K562 (cell line): Measurements from ENCODE around the gene PAIP1. TPM values are rescaled to one million over a fixed set of nuclear protein-coding genes. Genes with fewer than 3 reads are reported as not detected.

Source experiments
- CEBPG ChIP-seq, 3 experiments: fragments of 200-800 bp in 1 of 3; sonication (Bioruptor generic) in 1 of 3; sonication (generic) in 1 of 3; formaldehyde crosslinking in 1 of 3; IDR thresholded peaks in 2 of 3; conservative IDR thresholded peaks in 1 of 3; 2 replicates each; pipeline versions ENCODE4 v1.6.1 to v1.8.0; 2016 to 2022; ENCODE audit warnings: missing compliant biosample characterization in 2 of 3, missing genetic modification characterization in 2 of 3, mild to moderate bottlenecking in 1 of 3, missing genetic modification reagents in 1 of 3
- CREB3L1 ChIP-seq: fragments of 450-650 bp; IDR thresholded peaks from 2 replicates; pipeline ENCODE4 v1.6.1; 2014; ENCODE audit warnings: low read depth, mild to moderate bottlenecking, moderate library complexity, borderline replicate concordance
- CTCFL ChIP-seq: IDR thresholded peaks from 2 replicates; pipeline ENCODE4 v1.6.1; 2011; ENCODE audit warnings: borderline replicate concordance, low read depth, mild to moderate bottlenecking, moderate library complexity, low read length; ENCODE audit not compliant: insufficient read depth, poor library complexity, severe bottlenecking
- E4F1 ChIP-seq: fragments of 250-450 bp; sonication (Bioruptor Pico); IDR thresholded peaks from 2 replicates; pipeline ENCODE4 v1.5.0; 2021; ENCODE audit warnings: mild to moderate bottlenecking, borderline replicate concordance
- GTF2E2 ChIP-seq: fragments of 200-800 bp; sonication (Bioruptor generic); IDR thresholded peaks from 2 replicates; pipeline ENCODE4 v1.6.1; 2016; ENCODE audit warnings: missing genetic modification characterization, missing compliant biosample characterization
- LARP7 ChIP-seq: fragments of 450-650 bp; IDR thresholded peaks from 2 replicates; pipeline ENCODE4 v1.6.1; 2016
- MTA1 ChIP-seq: fragments of 450-650 bp; IDR thresholded peaks from 2 replicates; pipeline ENCODE4 v1.6.1; 2017; ENCODE audit warnings: borderline replicate concordance
- MTA3 ChIP-seq: fragments of 450-650 bp; formaldehyde crosslinking; IDR thresholded peaks from 2 replicates; pipeline ENCODE4 v1.6.1; 2017; ENCODE audit warnings: mild to moderate bottlenecking, borderline replicate concordance
- RAD21 ChIP-seq, 2 experiments: fragments of 250-450 bp in 1 of 2; fragments of 450-650 bp in 1 of 2; sonication (Bioruptor Pico) in 1 of 2; formaldehyde crosslinking in 1 of 2; IDR thresholded peaks in 1 of 2; conservative IDR thresholded peaks in 1 of 2; 2 replicates each; pipeline versions ENCODE4 v1.4.0 to v1.8.0; 2020 to 2022; ENCODE audit warnings: mild to moderate bottlenecking in 2 of 2, moderate library complexity in 1 of 2
- RBM25 ChIP-seq: fragments of 200-400 bp; formaldehyde crosslinking; IDR thresholded peaks from 2 replicates; pipeline ENCODE4 v1.6.1; 2018; ENCODE audit warnings: low read length, low read depth, moderate library complexity; ENCODE audit not compliant: severe bottlenecking
- RCOR1 ChIP-seq, 2 experiments: IDR thresholded peaks; 2 replicates each; pipeline ENCODE4 v1.6.1; 2012; ENCODE audit warnings: low read depth in 2 of 2, low read length in 2 of 2, borderline replicate concordance in 1 of 2, improper control_type of control experiment in 1 of 2
- VEZF1 ChIP-seq: fragments of 200-800 bp; sonication (Bioruptor generic); IDR thresholded peaks from 2 replicates; pipeline ENCODE4 v1.6.1; 2017; ENCODE audit warnings: missing genetic modification characterization, missing compliant biosample characterization
- ZFX ChIP-seq: sonication (generic); formaldehyde crosslinking; IDR thresholded peaks from 2 replicates; pipeline ENCODE4 v1.8.0; 2022; ENCODE audit warnings: mild to moderate bottlenecking, missing genetic modification reagents, moderate library complexity
- polyA plus RNA-seq, 8 experiments: library from polyadenylated mRNA; depleted of rRNA in 4 of 8; stranded (reverse) in 5 of 8; unstranded in 3 of 8; fragments of >200 nt; fragmentation: Nextera tagmentation in 2 of 8; fragmentation: Illumina TruSeq in 1 of 8; extraction: Ambion mirVana in 2 of 8; extraction: Trizol in 1 of 8; gene quantifications; 2 replicates each; pipeline versions ENCODE4 v1.2.1 to v1.2.3, GENCODE V29; 2011 to 2014; ENCODE audit warnings: inconsistent platforms in 1 of 8, missing spikeins in 1 of 8
- total RNA-seq, 7 experiments: library from RNA; depleted of rRNA in 6 of 7; stranded (reverse); fragments of >200 nt in 6 of 7; fragmentation: Illumina TruSeq in 2 of 7; extraction: Trizol in 2 of 7; gene quantifications; 2 replicates each; pipeline versions ENCODE4 v1.2.1 to v1.2.3, GENCODE V29; 2011 to 2021; ENCODE audit warnings: low replicate concordance in 1 of 7

The PAIP1 gene
- total and polyA plus RNA-seq, 9 of the 15 experiments (the other 6 are each of a cell fraction or from before 2014, with no cell fraction given), result 51.7 to 181 (median 102) TPM

- TF ChIP-seq E4F1, result no peak
- TF ChIP-seq MTA3, result peak; percentile 74
- TF ChIP-seq LARP7, result no peak
- peak; percentile 88 for TF ChIP-seq CREB3L1
- TF ChIP-seq RCOR1 (IDR thresholded peaks at IDR 0.05; ENCODE audit: borderline replicate concordance in 1 of 2, low read depth in 2 of 2, low read length in 2 of 2), result peak in 1 of 2 experiments; percentile 22; a peak in 1 of 4 replicates
- TF ChIP-seq ZFX (CRISPR knock-in tag), result peak; percentile 99
- peak; percentile 97 for TF ChIP-seq GTF2E2
- peak; percentile 87 for TF ChIP-seq VEZF1 (CRISPR knock-in tag)
- TF ChIP-seq MTA1, result no peak
- peak; percentile 3; the same call in 1 of the 2 replicates for TF ChIP-seq CEBPG (CRISPR knock-in tag; IDR thresholded peaks at IDR 0.05)
- TF ChIP-seq CEBPG (tag; conservative IDR thresholded peaks at IDR 0.05 in 1 of 2, IDR thresholded peaks at IDR 0.05 in 1 of 2), result no peak
- TF ChIP-seq RAD21 (CRISPR knock-in tag; conservative IDR thresholded peaks at IDR 0.05 in 1 of 2, IDR thresholded peaks at IDR 0.05 in 1 of 2), result peak in 1 of 2 experiments; percentile 14; a peak in 2 of 4 replicates
- peak; percentile 84 for TF ChIP-seq RBM25
- peak; percentile 92 for TF ChIP-seq CTCFL
Measured at GRCh38 chr5:43556857-43557542, at the start of gene PAIP1 (continued).
